HepG2 (cell line): ENCODE results near the gene SBNO2. TPM values are rescaled to one million over a fixed set of nuclear protein-coding genes. Genes with fewer than 3 reads are reported as not detected.

Experiments used
- ATAC-seq: fragments of 200-7000 bp; cut with Tn5 transposase; 3 replicates; pipeline ENCODE4 v1.9.1; 2020; ENCODE audit warnings: mild to moderate bottlenecking, moderate library complexity
- BruUV-seq: library from RNA; stranded (reverse); fragments of 400-500 nt; replicated peaks from 2 replicates; lab custom pipeline; 2021; lab: Mats Ljungman, UMichigan
- CTCF ChIA-PET: fragments of 300-600 bp; formaldehyde crosslinking; extraction: SDS; loops from one replicate; lab custom pipeline; 2021; ENCODE audit warnings: low total read pairs, inconsistent platforms, low intra/inter-chr PET ratio; lab: Yijun Ruan, JAX
- POLR2A ChIA-PET: fragments of 350-600 bp; sonication (Branson Sonifier 250); formaldehyde crosslinking; loops from one replicate; lab custom pipeline; 2020; ENCODE audit warnings: antibody characterized with exemption, inconsistent platforms; lab: Yijun Ruan, JAX
- DNase-seq: peaks from one replicate; pipeline ENCODE4 v3.0.0-alpha.2; 2015; ENCODE audit warnings: low spot score
- FAIRE-seq: peaks from 3 replicates; lab custom pipeline; 2011; peaks lifted over from hg19 to GRCh38; lab: Jason Lieb, UNC
- H2AFZ ChIP-seq: one replicate; pipeline ENCODE4 v1.6.1; 2011; ENCODE audit warnings: low read length, inconsistent platforms
- H3K27ac ChIP-seq: fragments of 300-600 bp; 3 replicates; pipeline ENCODE4 v1.8.0; 2011; ENCODE audit warnings: mixed run types, mild to moderate bottlenecking, mixed read lengths, low read length, inconsistent platforms; ENCODE audit not compliant: insufficient read depth; ENCODE audit errors: extremely low read length
- H3K27me3 ChIP-seq, 2 experiments: fragments of 200-600 bp in 1 of 2; 2 replicates in 1 of 2; 3 replicates in 1 of 2; pipeline versions ENCODE4 v1.6.0 to v1.8.0; 2011; ENCODE audit warnings: low read length in 2 of 2, mild to moderate bottlenecking in 2 of 2, moderate library complexity in 2 of 2, inconsistent platforms in 1 of 2; ENCODE audit not compliant: insufficient read depth in 2 of 2, control insufficient read depth in 1 of 2
- H3K36me3 ChIP-seq, 2 experiments: fragments of 200-600 bp in 1 of 2; replicated peaks in 1 of 2; 2 replicates in 1 of 2; 3 replicates in 1 of 2; pipeline versions ENCODE4 v1.5.1 to v1.8.0; 2011; ENCODE audit warnings: low read length in 2 of 2, inconsistent platforms in 1 of 2; ENCODE audit not compliant: insufficient read depth in 2 of 2, control insufficient read depth in 1 of 2
- H3K4me1 ChIP-seq: 2 replicates; pipeline ENCODE4 v1.5.1; 2012; ENCODE audit warnings: low read length, inconsistent platforms; ENCODE audit not compliant: insufficient read depth
- H3K4me2 ChIP-seq: 2 replicates; pipeline ENCODE4 v1.6.0; 2011; ENCODE audit warnings: low read depth, low read length, inconsistent platforms
- H3K4me3 ChIP-seq, 3 experiments: fragments of 200-600 bp in 1 of 3; sonication (generic), shearing (Covaris generic) in 1 of 3; replicated peaks in 1 of 3; 2 replicates each; pipeline ENCODE4 v1.5.1; 2011 to 2016; ENCODE audit warnings: low read length in 3 of 3, inconsistent platforms in 2 of 3, low read depth in 2 of 3, mild to moderate bottlenecking in 2 of 3, control low read depth in 1 of 3, mixed read lengths in 1 of 3; ENCODE audit not compliant: insufficient read depth in 1 of 3
- H3K79me2 ChIP-seq: one replicate; pipeline ENCODE4 v1.6.1; 2011; ENCODE audit warnings: low read length, inconsistent platforms; ENCODE audit not compliant: insufficient read depth
- H3K9ac ChIP-seq: 2 replicates; pipeline ENCODE4 v1.6.0; 2011; ENCODE audit warnings: mild to moderate bottlenecking, low read depth, low read length, inconsistent platforms; ENCODE audit not compliant: insufficient read depth
- H3K9me3 ChIP-seq: 2 replicates; pipeline ENCODE4 v1.5.1; 2012; ENCODE audit warnings: mild to moderate bottlenecking, low read length
- H4K20me1 ChIP-seq: 2 replicates; pipeline ENCODE4 v1.6.0; 2011; ENCODE audit warnings: inconsistent platforms, mild to moderate bottlenecking, low read length, moderate library complexity; ENCODE audit not compliant: insufficient read depth
- AGO2 ChIP-seq: fragments of 200-400 bp; formaldehyde crosslinking; optimal IDR thresholded peaks from 2 replicates; pipeline ENCODE3; 2017; ENCODE audit warnings: mild to moderate bottlenecking, low read depth, low read length, moderate library complexity
- HNF1A ChIP-seq, 2 experiments: sonication (generic) in 1 of 2; formaldehyde crosslinking in 1 of 2; IDR thresholded peaks; 2 replicates each; pipeline versions ENCODE4 v1.4.0 to v1.6.1; 2016 to 2020; ENCODE audit warnings: borderline replicate concordance in 1 of 2, low read depth in 1 of 2, mild to moderate bottlenecking in 1 of 2, missing genetic modification reagents in 1 of 2
- ZKSCAN5 ChIP-seq: sonication (generic); formaldehyde crosslinking; IDR thresholded peaks from 2 replicates; pipeline ENCODE4 v1.5.1; 2020; ENCODE audit warnings: mild to moderate bottlenecking, missing genetic modification reagents
- WGBS: methylation state at CpG from one replicate; pipeline ENCODE4 v1.1.6; 2017; ENCODE audit warnings: low lambda C conversion rate; 5-methylcytosine and 5-hydroxymethylcytosine counted together
- in situ Hi-C: cut with HindIII; loops from 2 replicates; pipeline ENCODE4 v1.10.0; 2017; ENCODE audit warnings: low pct_unique_long_range_greater_than_20kb; ENCODE audit not compliant: extremely low pct_ligation_motif_present
- intact Hi-C: fragments of 100-400 bp; cut with micrococcal nuclease; formaldehyde crosslinking; loops from one replicate; pipeline ENCODE4 v1.10.0; 2022; ENCODE audit not compliant: unreplicated experiment
- polyA plus RNA-seq, 8 experiments: library from polyadenylated mRNA; depleted of rRNA in 3 of 8; stranded (reverse) in 7 of 8; unstranded in 1 of 8; fragments of >200 nt; fragmentation: Illumina TruSeq in 4 of 8; extraction: Trizol in 4 of 8; gene quantifications; 2 replicates each; pipeline versions ENCODE4 v1.2.1 to v1.2.3, GENCODE V29; 2011 to 2016; ENCODE audit warnings: low read depth in 4 of 8, missing spikeins in 1 of 8, mixed read lengths in 1 of 8; ENCODE audit not compliant: insufficient read depth in 1 of 8
- total RNA-seq, 5 experiments: library from RNA; depleted of rRNA; stranded (reverse); fragments of >200 nt; fragmentation: Illumina TruSeq; extraction: Trizol; gene quantifications; 2 replicates each; pipeline ENCODE4 v1.2.3, GENCODE V29; 2016; ENCODE audit warnings: low read depth in 1 of 5
- TF ChIP-seq, protein P1 (sequence below): sonication (generic); formaldehyde crosslinking; IDR thresholded peaks from 2 replicates; pipeline ENCODE4 v1.4.0; 2020; ENCODE audit warnings: missing genetic modification reagents

SBNO2 gene
- total and polyA plus RNA-seq, 2 of the 13 experiments (the other 11 are each of a cell fraction or from before 2014, with no cell fraction given) = 8.6 to 10.4 TPM

DNA sequence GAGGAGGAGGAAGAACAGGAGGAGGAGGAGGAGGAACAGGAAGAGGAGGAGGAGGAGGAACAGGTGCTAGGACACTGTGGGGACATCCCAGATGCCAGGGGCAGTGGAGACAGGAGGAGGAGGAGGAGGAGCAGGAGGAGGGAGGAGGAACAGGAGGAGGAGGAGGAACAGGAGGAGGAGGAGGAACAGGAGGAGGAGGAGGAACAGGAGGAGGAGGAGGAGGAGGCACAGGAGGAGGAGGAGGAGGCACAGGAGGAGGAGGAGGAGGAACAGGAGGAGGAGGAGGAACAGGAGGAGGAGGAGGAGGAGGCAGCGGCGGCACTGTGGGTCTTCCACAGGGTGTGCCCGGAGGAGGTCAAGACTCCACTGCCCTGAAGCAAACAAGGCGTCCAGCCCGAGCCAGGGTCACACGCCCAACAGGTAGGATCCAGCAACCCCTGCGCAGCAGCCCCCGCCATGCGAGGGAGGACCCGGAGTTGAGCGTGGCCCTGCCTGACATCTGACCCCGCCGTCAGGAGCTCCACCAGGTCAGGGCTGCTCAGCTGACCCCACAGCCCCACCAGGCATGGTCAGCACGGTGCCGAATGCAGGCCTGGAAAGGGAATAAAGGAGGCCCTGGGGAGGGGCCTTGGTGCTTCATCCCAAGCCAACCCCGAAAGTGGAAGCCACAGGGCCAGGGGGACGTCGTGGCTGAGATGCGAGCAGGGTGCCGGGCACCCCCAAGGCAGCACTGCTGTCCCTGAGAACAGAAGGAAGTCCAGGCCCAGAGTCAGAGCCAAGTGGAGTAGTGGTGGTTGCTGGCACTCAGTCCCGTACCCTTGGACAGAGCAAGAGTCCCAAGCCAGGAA, 9.2 kb downstream of the SBNO2 start:
- H2AFZ ChIP-seq = no peak overlapping the region
- FAIRE-seq (no peak), DNase-seq (no peak), ATAC-seq (no peak)
- peaks cover 12% of the 10 kb centered on the region for H4K20me1 ChIP-seq
- in situ Hi-C loops = no loop called here
- ChIA-PET POLR2A (no interaction called here), CTCF (no interaction called here)
- intact Hi-C loops = no loop called here
- H3K79me2 ChIP-seq = peaks cover 35% of the 10 kb centered on the region
- H3K9ac ChIP-seq = no peak overlapping the region
- H3K36me3 ChIP-seq = no peaks in the 10 kb centered on the region; a peak in 1 of 5 replicates
- TF ChIP-seq AGO2 (peak; percentile 51), HNF1A (IDR thresholded peaks at IDR 0.05; ENCODE audit: low read depth) (no peak), HNF1A (CRISPR knock-in tag; IDR thresholded peaks at IDR 0.05; ENCODE audit: borderline replicate concordance) (no peak), ZKSCAN5 (CRISPR knock-in tag) (no peak)
- TF ChIP-seq, protein P1, sequence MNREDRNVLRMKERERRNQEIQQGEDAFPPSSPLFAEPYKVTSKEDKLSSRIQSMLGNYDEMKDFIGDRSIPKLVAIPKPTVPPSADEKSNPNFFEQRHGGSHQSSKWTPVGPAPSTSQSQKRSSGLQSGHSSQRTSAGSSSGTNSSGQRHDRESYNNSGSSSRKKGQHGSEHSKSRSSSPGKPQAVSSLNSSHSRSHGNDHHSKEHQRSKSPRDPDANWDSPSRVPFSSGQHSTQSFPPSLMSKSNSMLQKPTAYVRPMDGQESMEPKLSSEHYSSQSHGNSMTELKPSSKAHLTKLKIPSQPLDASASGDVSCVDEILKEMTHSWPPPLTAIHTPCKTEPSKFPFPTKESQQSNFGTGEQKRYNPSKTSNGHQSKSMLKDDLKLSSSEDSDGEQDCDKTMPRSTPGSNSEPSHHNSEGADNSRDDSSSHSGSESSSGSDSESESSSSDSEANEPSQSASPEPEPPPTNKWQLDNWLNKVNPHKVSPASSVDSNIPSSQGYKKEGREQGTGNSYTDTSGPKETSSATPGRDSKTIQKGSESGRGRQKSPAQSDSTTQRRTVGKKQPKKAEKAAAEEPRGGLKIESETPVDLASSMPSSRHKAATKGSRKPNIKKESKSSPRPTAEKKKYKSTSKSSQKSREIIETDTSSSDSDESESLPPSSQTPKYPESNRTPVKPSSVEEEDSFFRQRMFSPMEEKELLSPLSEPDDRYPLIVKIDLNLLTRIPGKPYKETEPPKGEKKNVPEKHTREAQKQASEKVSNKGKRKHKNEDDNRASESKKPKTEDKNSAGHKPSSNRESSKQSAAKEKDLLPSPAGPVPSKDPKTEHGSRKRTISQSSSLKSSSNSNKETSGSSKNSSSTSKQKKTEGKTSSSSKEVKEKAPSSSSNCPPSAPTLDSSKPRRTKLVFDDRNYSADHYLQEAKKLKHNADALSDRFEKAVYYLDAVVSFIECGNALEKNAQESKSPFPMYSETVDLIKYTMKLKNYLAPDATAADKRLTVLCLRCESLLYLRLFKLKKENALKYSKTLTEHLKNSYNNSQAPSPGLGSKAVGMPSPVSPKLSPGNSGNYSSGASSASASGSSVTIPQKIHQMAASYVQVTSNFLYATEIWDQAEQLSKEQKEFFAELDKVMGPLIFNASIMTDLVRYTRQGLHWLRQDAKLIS (CRISPR knock-in tag) = no peak
- H3K4me3 ChIP-seq = no peak overlapping the region
- 83% methylated on average over 11 of the region's 21 CpGs for WGBS
- H3K27me3 ChIP-seq = no peaks in the 10 kb centered on the region
- BruUV-seq = no TSS peak
- no peaks in the 10 kb centered on the region for H3K9me3 ChIP-seq
- no peak overlapping the region for H3K4me2 ChIP-seq
- no peak overlapping the region for H3K27ac ChIP-seq
- peaks cover 35% of the 10 kb centered on the region for H3K4me1 ChIP-seq
